HG02798 (cell line): Measurements from ENCODE around the gene GTF2IRD1.
"Not testable (repeated sequence)": the region's sequence is repeated elsewhere in the genome, so short reads cannot be mapped to it uniquely, and the experiment has no call there.

Source experiments
- ATAC-seq: cut with Tn5 transposase; IDR thresholded peaks from one replicate; pipeline ENCODE4 v1.9.1; 2021; ENCODE audit warnings: mild to moderate bottlenecking; ENCODE audit not compliant: unreplicated experiment, poor library complexity

Gene GTF2IRD1

GRCh38 chr7:74544706-74545469 lies 91.2 kb downstream of the GTF2IRD1 start:
- no peak for ATAC-seq

- no peak for ATAC-seq
Observed at GRCh38 chr7:74545921-74546320, 92.2 kb downstream of the GTF2IRD1 start.

GRCh38 chr7:74553596-74554012 lies 99.9 kb downstream of the GTF2IRD1 start:
- ATAC-seq, result not testable (repeated sequence)

GRCh38 chr7:74554178-74554577 lies 100.5 kb downstream of the GTF2IRD1 start:
- no peak for ATAC-seq

- no peak for ATAC-seq
Observed at GRCh38 chr7:74560086-74560719, 106.5 kb downstream of the GTF2IRD1 start.

GRCh38 chr7:74561898-74562613 lies 108.3 kb downstream of the GTF2IRD1 start:
- ATAC-seq, result no peak

- ATAC-seq, result not testable (repeated sequence)
Observed at GRCh38 chr7:74563639-74564038, 109.9 kb downstream of the GTF2IRD1 start.

- no peak for ATAC-seq
Observed at GRCh38 chr7:74567318-74567668, 113.6 kb downstream of the GTF2IRD1 start.

- no peak for ATAC-seq
Observed at GRCh38 chr7:74568658-74569057, 115.0 kb downstream of the GTF2IRD1 start.

- no peak for ATAC-seq
Observed at GRCh38 chr7:74569501-74570075, 115.9 kb downstream of the GTF2IRD1 start.

GRCh38 chr7:74570533-74571156 lies 116.9 kb downstream of the GTF2IRD1 start:
- ATAC-seq, result no peak

GRCh38 chr7:74572301-74572979 lies 118.7 kb downstream of the GTF2IRD1 start:
- no peak for ATAC-seq

GRCh38 chr7:74573512-74573911 lies 119.8 kb downstream of the GTF2IRD1 start:
- ATAC-seq, result no peak

- ATAC-seq, result no peak
Observed at GRCh38 chr7:74575083-74575784, 121.5 kb downstream of the GTF2IRD1 start.

- no peak for ATAC-seq
Observed at GRCh38 chr7:74575811-74576210, 122.1 kb downstream of the GTF2IRD1 start.

- ATAC-seq, result no peak
Observed at GRCh38 chr7:74579800-74580685, 126.3 kb downstream of the GTF2IRD1 start.

GRCh38 chr7:74581916-74582440 lies 128.3 kb downstream of the GTF2IRD1 start:
- ATAC-seq, result no peak

- no peak for ATAC-seq
Observed at GRCh38 chr7:74582447-74583039, 128.8 kb downstream of the GTF2IRD1 start.
